ENCODE measurements around the gene TTLL5. TPM values are rescaled to one million over a fixed set of nuclear protein-coding genes. Genes with fewer than 3 reads are reported as not detected.

Gene TTLL5
- total RNA-seq, 1 donor from 2014 or later = 30.9 TPM

DNA sequence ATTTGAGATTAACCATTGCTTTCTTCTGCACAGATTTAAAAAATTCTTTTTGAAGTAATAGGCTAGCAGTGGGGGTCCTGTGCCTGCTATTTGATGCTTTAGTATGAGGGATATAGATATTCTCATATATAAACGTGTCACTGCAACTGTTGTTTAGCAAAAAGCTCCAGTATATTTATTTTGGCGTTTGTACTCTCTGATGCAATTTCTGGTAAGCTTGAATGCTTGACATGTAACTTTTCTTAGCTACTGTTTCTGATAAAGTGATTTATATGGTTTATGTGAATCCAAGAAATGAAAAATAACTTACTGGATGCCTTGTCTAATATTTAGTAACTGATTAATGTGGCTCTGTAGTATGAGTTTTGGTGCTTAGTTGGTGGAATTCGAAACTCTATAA, 77.1 kb downstream of the TTLL5 start:
- ATAC-seq = no peak

DNA sequence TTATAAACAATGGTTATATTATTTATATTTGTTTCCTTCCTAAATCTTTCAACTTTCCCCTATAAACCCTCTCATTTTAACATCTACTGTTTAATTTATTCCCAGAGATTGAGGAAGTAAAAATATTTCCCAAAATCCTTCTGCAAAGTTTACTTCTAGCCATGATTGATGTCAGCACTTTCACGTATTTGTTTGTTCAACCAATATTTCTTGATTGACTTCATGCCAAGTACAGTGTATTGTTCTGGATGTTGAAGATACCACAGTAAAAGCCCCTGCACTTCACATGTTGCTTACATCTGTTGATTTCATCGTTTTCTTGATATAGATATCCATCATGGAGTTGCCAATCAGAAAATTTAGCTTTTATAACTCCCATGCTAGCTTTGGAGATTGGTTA, 81.8 kb downstream of the TTLL5 start:
- ATAC-seq = no peak

DNA sequence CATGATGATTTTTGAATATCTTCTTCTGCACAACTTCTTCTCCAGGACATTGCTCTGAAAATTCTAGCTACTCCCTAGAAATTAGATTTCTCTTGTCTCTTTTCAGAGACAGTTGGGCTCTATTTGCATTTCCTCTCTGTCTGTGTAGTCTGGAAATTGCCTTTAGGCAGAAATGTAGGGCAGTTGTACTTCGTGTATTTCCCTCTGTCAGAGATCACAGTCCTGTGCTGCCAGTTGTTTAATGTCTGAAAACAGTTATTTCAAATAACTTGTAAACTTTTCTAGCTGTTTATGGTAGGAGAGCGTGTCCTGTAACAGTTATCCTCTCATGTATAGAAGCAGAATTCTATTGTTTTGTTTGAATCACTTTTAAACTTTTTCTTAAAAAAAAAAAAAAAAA, 86.9 kb downstream of the TTLL5 start:
- no peak for ATAC-seq

DNA sequence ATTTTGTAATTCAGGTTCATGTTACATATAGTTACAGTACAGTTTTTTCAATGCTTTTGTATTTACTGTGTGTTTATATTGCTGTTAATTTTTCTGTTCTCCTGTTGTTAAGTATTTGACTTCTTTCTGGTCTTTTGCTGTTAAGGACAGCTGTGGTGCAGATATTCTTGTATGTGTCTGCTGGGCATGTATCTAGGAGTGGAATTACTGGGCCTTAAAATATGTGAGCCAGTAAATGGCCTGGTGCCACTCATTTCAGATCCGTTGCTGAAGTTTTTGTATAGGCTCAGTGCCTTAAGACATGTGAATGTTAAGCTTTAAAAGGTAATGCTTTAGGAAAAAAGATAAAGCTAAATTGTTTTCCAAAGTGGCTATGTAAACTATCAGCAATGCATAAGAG, 87.3 kb downstream of the TTLL5 start:
- ATAC-seq = no peak

DNA sequence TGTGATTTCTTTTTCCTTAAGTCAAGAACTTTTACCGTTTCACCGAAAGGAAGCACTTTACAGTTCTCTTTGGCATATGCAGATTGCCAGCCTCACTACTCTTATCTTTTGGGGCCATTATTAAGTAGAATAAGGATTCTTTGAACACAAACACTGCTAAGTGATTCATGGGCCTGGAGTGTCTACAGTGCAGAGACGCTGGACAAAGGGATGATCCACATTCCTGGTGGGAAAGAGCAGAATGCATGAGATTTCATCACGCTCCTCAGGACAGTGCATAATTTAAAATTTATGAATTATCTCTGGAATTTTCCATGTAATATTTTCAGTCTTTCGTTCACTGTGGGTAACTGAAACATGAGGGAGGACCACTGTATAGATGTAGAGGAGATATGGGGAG, 90.2 kb downstream of the TTLL5 start:
- ATAC-seq = no peak

DNA sequence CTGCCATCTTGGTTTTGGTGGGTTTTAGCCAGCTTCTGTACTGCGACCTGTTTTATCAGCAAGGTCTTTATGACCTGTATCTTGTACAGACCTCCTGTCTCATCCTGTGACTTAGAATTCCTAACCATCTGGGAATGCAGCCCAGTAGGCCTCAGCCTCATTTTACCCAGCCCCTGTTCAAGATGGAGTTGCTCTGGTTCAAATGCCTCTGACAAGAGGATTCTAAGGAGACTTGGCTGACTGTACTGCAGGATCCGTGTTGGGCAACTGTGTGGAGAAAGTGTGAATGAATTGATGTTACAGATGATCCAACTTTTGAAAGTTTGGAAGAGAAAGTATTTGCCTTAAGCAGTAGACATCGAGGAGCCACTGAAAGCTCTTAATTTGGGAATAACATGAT, 91.0 kb downstream of the TTLL5 start:
- ATAC-seq = no peak

DNA sequence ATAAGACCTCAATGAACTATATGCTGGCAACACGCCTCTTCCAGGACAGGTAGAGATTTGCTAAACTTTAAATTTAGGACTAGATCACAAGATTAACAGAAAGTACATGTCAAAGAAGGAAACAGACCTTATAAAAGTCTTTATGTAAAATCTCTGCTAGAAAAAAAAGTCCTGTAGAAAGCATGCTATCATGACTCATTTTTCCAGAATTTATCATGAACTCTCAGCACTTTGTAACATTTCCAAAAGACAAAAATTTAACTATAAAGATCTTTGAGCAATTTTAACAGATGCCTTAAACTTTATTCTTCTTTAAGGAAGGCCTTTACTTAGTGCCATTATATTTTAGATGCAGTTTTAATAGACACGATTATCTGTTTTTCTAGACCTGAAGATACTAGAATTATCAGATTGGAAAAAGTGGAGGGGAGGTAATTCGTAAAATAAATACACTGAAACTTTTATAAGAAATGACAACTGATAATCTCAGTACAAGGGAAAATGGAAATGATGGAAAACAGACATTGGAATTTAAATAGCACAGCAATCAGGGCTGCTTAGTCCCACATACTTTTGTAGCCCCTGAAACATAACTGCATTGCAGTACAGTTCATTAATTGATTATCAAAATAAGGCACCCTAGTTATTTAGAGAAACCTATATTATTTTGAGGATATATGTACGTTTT, 92.0 kb downstream of the TTLL5 start:
- ATAC-seq = no peak

DNA sequence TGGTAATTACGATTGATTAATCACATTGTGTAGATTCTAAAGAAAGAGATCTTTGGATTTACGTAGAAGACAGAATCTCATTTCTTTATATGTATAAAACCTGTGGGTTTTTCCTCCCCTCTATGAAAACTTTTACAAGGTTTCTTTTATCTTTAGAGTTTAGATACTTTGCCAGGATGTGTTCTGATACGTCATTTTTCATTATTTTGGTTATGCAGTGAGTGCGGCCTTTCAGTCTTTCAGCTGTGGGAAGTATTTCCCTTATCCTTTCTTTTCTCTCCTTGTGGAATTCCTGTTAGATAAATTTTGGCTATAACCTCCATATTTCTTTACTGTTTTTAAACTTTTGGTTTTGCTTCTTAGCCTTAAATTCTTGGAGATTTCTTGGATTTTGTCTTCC, 92.7 kb downstream of the TTLL5 start:
- no peak for ATAC-seq

DNA sequence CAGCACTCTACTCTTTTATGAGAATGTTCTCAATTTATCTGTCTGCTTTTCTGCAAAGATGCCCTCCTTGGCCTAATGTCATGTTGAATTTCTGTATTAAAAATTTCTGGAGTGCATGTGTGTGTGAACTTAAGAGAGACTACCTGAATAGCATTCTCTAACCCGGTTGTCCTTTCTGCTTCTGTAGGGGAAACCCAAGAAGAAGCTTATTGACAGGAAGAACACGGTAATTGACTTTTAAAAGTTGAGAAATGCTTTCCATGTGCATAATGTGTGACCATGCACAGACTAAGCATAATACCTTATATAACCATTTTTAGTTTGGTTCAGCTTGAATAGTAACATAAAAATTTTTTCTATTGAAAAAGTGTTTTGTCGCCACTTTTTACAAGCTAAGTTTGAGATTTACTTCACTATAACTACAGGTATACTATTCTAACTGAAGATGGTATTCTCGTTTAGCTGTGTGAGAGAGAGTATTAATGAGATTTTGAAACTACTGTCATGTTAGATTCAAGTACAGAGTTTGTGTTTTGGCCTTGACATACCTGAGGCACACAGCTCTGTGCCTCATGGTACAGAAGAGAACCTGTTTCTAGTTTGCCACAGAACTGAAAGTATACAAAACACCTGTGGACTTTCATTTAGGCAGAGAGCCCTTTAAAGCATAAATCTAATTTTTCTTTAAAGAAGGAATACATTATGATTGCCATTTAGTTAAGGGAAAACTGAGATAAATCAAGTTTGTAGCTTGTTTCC, 96.8 kb downstream of the TTLL5 start:
- ATAC-seq = no peak

DNA sequence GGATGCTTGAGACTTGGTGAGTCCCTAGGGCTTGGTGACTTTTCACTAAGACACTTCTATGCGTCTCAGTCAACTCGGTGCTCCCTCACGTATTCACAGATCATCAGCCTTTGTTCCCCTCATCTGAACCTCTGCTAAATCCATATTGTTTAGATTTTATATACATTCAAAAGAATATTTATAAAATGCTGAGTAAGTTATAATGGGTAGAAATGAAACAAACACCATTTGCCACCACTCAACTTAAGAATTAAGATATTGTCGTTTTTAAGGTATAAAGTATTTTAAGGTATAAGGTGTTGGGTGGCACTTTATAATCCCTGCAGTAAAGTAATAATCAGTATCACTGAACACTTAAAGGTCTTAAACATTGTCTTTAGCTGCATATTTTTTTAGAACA, 103.0 kb downstream of the TTLL5 start:
- ATAC-seq = no peak

DNA sequence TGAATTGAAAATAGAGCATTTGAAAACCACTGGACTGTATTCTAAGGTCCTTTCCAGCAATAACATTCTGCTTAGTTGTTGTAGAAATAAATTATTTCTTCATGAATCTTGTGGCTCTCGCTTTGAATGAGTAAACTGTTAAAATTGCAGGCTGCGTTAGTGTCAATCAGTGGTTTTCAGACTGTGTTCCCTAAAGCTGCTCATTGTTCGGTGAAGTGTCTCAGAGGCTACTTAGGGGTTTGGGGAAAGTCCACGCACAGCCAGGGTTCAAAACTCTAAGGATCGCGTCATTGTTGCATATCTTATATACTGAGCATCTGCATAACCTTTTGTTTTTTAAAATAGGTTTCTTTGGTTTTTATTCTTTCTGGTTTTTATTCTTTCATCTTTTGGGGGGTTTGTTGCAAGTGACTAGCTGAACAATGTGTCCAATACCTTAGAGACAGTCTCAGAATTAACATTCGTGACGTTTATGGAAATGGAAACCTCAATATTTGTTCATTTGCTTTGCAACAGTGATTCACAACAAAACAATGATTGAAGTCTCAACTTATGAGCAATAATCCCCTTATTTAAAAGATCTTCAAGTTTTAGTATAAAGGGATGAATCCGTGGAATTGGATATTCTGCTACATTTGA, 108.1 kb downstream of the TTLL5 start:
- ATAC-seq = no peak

DNA sequence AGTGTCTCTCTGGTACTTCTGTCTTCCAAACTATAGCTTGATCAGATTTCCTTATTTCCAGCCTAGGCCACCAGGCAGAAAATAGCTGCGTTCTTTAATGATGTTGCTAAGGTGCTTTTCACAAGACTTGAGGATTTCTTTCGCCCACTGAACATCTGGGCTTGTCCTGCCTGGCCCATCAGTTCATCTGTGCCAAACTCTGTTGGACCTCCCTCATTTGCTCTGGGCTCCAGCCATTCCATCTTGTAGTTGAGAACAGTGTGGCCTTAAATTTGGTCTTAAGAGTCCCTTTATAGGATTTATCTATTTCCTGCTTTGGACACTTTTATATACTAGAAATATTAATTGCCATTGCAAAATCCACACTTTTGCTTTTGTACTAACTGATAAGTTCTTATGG, 109.6 kb downstream of the TTLL5 start:
- no peak for ATAC-seq

DNA sequence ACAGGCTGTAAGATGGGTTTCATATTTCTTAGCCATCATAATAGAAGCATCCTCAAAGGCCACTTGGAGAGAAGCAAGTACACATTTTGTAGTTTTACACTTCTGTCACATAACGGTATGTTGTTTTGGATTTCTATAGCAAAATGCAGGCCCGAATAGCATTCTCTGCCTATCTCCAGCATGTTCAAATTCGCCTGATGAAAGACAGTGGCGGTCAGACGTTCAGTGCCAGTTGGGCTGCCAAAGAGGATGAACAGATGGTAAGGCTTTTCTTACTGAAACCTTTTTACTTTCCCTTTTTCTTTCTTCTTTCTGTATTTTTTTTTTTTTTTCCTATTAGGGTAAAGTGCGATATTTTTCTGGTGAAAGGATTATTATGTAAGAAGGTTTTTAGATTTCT, 110.5 kb downstream of the TTLL5 start:
- no peak for ATAC-seq

DNA sequence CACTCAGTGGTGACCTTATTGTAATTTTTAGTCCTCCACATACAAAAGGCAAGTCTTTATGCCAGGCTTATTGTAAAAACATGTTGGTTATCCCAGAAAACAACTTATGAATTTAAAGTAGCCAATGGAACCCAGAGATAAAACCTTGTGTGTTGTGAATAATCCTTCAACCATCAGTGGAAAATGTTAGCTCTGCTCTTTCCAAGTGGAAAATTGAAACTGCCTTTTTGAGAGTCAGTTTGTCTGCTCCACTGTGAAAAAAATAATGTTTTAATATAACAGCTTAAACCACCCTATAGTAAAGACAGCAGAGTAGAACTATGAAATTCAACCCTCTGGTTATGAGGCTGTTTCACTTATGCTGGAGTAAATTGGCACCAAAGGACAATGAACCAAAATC, 112.0 kb downstream of the TTLL5 start:
- no peak for ATAC-seq

DNA sequence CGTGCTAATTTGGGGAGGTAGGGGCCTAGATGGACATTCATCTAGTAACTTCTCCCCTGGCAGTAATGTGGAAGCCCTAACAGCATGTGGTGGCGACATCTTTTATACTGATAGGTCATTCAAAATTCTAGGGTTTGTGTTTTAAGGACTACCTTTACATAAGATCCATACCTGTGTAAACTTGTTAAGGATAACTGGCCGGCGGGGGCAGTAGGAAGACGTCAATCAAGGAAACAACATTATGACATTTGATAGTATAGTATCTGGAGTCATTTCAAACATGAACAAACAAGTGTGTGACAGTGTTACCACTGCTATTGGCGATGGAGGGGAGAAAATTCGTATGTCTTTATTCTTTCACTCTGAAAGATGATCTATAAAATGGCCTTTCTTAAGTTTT, 120.0 kb downstream of the TTLL5 start:
- no peak for ATAC-seq

DNA sequence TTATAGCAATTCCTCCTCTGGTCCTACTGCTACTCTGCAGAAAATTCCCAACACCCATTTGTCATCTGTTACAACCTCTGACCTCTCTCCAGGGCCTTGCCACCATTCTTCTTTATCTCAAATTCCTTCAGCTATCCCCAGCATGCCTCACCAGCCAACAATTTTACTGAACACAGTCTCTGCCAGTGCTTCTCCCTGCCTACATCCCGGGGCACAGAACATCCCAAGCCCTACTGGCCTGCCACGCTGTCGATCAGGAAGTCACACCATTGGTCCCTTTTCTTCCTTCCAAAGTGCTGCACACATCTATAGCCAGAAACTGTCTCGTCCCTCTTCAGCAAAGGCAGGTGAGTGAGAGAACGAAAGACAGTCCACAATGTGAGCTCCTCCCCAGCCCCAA, 122.1 kb downstream of the TTLL5 start:
- no peak for ATAC-seq

DNA sequence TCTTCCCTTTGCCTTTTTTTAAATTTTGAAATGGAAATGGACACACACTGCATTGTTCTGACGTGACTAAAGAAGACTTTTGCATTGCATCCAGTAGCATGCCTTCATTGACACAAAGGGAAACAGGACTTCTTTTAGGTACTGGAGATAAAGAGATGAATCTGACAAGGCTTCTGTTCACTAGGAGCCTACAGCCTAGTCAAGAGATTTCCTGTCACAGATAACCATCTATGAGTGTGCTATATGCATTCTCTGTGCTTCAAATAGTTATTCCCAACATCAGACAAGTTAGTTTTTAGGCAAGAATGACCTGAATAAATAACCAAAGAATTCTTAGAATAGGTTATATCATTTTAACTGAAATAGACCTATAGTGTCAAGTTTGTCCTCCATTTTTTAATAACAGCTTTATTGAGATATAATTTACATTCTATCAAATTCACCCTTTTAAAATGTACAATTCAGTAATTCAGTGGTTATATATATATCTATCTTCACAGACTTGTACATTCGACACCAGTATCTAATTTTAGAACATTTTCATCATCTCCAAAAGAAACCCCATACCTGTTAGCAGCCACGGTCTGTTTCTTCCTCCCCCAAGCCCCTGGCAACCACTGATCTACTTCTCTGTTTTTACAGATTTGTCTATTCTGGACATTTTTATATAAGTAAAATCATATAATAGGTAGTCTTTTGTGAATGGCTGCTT, 122.7 kb downstream of the TTLL5 start:
- ATAC-seq = no peak

DNA sequence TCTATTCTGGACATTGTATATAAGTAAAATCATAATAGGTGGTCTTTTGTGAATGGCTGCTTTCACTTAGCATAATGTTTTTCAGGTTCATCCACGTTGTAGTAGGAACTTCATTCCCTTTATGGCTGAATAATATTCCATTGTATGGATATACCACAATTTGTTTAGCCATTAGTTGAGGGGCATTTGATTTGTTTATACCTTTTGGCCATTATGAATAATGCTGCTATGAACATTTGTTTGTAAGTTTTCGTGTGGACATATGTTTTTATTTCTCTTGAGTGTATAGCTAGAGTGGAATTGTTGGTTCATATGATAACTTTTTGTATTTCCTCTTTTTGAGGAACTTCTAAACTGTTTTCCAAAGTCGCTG, 123.3 kb downstream of the TTLL5 start:
- ATAC-seq = no peak

DNA sequence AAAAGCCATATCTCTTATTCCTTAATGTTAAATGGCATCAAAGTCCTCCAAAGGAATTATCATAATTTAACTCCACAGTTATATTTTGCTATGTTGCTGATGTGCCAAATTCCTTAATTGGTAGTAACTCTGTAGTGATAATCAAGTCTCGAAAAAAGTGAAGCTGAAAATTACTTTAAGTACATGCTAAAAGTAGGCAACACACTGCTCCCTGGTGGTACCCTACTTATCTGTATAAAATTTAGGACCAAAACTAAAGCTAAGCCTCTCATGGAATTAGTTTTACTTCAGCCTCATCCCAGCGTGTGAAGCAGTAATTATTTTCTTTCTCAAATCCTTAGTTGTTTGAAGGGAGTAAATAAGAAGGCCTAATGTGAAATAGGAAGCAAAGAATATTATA, 132.8 kb downstream of the TTLL5 start:
- ATAC-seq = no peak

DNA sequence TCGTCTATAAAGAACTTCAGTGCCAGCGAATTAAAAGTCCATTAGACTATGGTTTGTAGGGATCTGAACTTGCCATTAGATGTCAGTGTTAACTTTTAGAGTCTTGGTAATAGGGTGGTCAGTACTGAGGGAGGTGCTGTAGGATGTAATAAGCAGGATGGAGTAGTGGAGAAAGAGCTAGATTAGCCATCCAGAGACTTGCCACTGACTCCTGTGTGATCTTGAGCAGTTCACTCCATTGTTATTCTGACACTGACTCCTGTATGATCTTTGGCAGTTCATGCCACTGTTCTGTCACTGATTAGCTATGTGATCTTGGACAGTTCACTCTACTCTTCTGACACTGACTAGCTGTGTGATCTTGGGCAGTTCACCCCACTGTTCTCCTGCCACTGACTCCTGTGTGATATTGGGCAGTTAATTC, 133.6 kb downstream of the TTLL5 start:
- no peak for ATAC-seq

DNA sequence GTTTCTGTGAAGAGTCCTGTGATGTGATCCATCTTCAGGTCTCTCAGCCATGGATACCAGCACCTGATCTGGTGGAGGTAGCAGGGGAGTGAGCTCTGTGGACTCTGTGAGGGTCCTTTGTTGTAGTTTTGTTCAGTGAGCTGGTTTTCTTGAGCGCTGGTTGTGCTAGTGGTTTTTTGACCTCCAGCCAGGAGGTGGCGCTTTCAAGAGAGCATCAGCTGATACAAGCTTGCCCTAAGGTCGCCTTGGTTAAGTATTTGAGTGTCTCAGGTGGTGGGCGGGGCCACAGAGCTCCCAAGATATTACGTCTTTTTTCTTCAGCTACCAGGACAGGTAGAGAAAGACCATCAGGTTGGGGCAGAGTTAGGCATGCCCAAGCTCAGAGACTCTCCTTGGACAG, 139.7 kb downstream of the TTLL5 start:
- peak; percentile 26 for ATAC-seq

DNA sequence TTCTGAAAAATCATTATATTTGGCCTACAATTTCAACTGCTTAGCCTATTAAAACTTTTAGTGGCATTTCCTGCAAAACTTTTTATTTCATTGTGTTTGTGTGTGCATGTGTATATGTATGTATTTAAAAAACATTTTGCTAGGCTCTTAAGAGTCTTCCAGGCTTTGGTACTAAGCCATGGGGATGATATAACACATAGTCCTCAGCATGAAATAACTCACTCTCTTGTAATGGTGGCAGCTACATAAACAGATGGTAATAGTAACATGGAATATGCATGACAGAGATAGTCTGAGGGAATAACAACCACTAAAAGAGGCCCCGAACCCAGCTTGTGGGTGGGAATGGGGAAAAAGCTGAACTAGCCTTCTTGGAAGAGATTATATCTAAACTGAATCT, 141.4 kb downstream of the TTLL5 start:
- no peak for ATAC-seq

DNA sequence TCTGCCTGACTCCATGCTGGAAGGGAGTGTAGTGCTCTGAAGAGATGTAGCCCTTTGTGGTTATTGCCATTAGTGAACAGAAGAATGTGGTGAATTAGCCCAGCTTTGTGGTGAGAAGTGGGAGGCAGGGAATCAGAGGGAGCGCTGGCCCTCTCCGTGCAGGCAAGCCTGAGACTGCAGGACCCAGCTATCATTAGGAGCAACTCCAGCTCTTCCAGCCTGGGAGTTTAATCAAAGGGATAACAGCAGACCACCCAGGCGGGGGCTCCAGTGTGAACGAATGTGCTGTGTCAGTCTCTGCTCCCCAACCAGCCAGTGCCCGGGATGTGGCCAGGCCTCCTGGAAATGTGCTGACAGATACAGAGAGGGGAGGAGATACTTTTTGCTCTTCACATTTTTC, 142.7 kb downstream of the TTLL5 start:
- no peak for ATAC-seq

Data from esophagus mucosa (tissue), 1 donor.